Natural killer cell (primary cell): Measurements from ENCODE around the gene PCGF3. TPM values are rescaled to one million over a fixed set of nuclear protein-coding genes. Genes with fewer than 3 reads are reported as not detected.

Experiments used
- ATAC-seq, 3 donors: fragments of 150-1000 bp in 2 of 3; fragments of 200-7000 bp in 1 of 3; cut with Tn5 transposase; 1 replicate in 1 of 3; 2 replicates in 2 of 3; pipeline ENCODE4 v1.10.0; 2021; ENCODE audit warnings: mild to moderate bottlenecking in 2 of 3, moderate library complexity in 2 of 3
- DNase-seq, 2 donors: peaks; one replicate each; pipeline versions ENCODE4 v3.0.0 to v3.0.0-alpha.2; 2013 to 2021; ENCODE audit warnings: mixed read lengths in 1 of 2
- H3K27ac ChIP-seq: one replicate; pipeline ENCODE4 v1.5.1; 2013; ENCODE audit warnings: mild to moderate bottlenecking, low read length
- H3K27me3 ChIP-seq: one replicate; pipeline ENCODE4 v1.6.1; 2013; ENCODE audit warnings: low read length; ENCODE audit not compliant: control insufficient read depth, insufficient read depth
- H3K36me3 ChIP-seq: one replicate; pipeline ENCODE4 v1.6.1; 2013; ENCODE audit warnings: low read length; ENCODE audit not compliant: control insufficient read depth, insufficient read depth
- H3K4me1 ChIP-seq: one replicate; pipeline ENCODE4 v1.6.1; 2013; ENCODE audit warnings: low read length; ENCODE audit not compliant: control insufficient read depth, insufficient read depth
- H3K4me3 ChIP-seq: one replicate; pipeline ENCODE4 v1.5.1; 2013; ENCODE audit warnings: low read length
- H3K9me3 ChIP-seq: one replicate; pipeline ENCODE4 v1.6.1; 2013; ENCODE audit warnings: low read length; ENCODE audit not compliant: control insufficient read depth, insufficient read depth
- H3K27ac Mint-ChIP-seq, 2 donors: one replicate each; pipeline ENCODE4 v1.8.0; 2022; ENCODE audit warnings: mild to moderate bottlenecking in 2 of 2, mixed read lengths in 2 of 2, moderate library complexity in 1 of 2
- H3K27me3 Mint-ChIP-seq, 2 donors: one replicate each; pipeline ENCODE4 v1.8.0; 2022; ENCODE audit warnings: low read depth in 2 of 2, mixed read lengths in 2 of 2
- H3K36me3 Mint-ChIP-seq: one replicate; pipeline ENCODE4 v1.8.0; 2022; ENCODE audit warnings: mixed read lengths
- H3K4me1 Mint-ChIP-seq, 2 donors: one replicate each; pipeline ENCODE4 v1.8.0; 2022; ENCODE audit warnings: mixed read lengths in 2 of 2
- H3K4me3 Mint-ChIP-seq: one replicate; pipeline ENCODE4 v1.8.0; 2022; ENCODE audit warnings: mild to moderate bottlenecking, moderate library complexity, mixed read lengths
- H3K9me3 Mint-ChIP-seq, 2 donors: one replicate each; pipeline ENCODE4 v1.8.0; 2022; ENCODE audit warnings: mixed read lengths in 2 of 2
- CTCF ChIP-seq: fragments of 200-600 bp; IDR thresholded peaks from one replicate; pipeline ENCODE4 v1.8.0; 2022; ENCODE audit warnings: antibody characterized with exemption
- WGBS: methylation state at CpG from one replicate; pipeline ENCODE4 v1.1.7; 2013; ENCODE audit warnings: missing lambda C conversion rate; ENCODE audit not compliant: insufficient coverage; 5-methylcytosine and 5-hydroxymethylcytosine counted together
- intact Hi-C: fragments of 100-400 bp; cut with micrococcal nuclease; formaldehyde crosslinking; loops from one replicate; pipeline ENCODE4 v1.14.2; 2022
- total RNA-seq, 4 donors: library from RNA; stranded (reverse); fragments of 120-200 nt in 1 of 4; gene quantifications; one replicate each; pipeline versions ENCODE4 v1.2.3 to v1.2.4, GENCODE V29; 2013 to 2022

Gene PCGF3
- total RNA-seq, 3 donors from 2014 or later (not counting 1 experiment from before 2014, with no cell fraction given), result 71.2 to 101 (median 97.2) TPM

DNA sequence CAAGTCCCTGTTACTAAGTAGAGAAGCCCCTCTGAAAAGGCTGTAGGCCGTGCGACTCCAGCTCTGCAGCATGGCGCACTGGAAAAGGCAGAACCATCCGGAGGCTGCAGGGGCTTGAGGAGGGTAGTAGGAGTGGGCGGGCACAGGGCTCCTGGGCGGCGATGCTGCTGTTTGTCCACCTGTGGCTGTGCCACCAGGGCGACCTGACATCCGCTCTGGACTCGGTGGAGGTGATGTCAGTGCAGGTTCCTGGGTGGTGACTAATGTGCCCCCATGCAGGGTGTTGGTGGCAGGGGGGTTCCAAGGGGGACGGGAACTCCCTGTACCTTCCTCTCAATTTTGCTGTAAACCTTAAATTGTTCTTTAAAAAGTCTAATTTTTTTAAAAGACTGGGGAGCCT lies 58.3 kb downstream of the PCGF3 start:
- ATAC-seq (peak in 1 of 3 donors; percentile 18), DNase-seq (no peak)
- no peak for TF ChIP-seq CTCF
- H3K9me3 Mint-ChIP-seq, result no peaks in the 10 kb centered on the region
- no peaks in the 10 kb centered on the region for H3K27me3 ChIP-seq
- WGBS, result 98% methylated on average over 11 of the region's 11 CpGs
- intact Hi-C loops, result no loop called here
- peaks cover 15% of the 10 kb centered on the region for H3K36me3 ChIP-seq
- H3K27ac ChIP-seq, result no peak overlapping the region
- H3K27me3 Mint-ChIP-seq, result no peaks in the 10 kb centered on the region
- no peak overlapping the region for H3K4me3 ChIP-seq
- no peaks in the 10 kb centered on the region for H3K9me3 ChIP-seq
- no peaks in the 10 kb centered on the region for H3K36me3 Mint-ChIP-seq
- no peak overlapping the region for H3K4me3 Mint-ChIP-seq
- H3K4me1 Mint-ChIP-seq, result peaks cover 25 to 39% of the 10 kb centered on the region in 2 donors
- peak overlapping the region; percentile 26 to 46 for H3K27ac Mint-ChIP-seq
- H3K4me1 ChIP-seq, result peaks cover 2% of the 10 kb centered on the region

DNA sequence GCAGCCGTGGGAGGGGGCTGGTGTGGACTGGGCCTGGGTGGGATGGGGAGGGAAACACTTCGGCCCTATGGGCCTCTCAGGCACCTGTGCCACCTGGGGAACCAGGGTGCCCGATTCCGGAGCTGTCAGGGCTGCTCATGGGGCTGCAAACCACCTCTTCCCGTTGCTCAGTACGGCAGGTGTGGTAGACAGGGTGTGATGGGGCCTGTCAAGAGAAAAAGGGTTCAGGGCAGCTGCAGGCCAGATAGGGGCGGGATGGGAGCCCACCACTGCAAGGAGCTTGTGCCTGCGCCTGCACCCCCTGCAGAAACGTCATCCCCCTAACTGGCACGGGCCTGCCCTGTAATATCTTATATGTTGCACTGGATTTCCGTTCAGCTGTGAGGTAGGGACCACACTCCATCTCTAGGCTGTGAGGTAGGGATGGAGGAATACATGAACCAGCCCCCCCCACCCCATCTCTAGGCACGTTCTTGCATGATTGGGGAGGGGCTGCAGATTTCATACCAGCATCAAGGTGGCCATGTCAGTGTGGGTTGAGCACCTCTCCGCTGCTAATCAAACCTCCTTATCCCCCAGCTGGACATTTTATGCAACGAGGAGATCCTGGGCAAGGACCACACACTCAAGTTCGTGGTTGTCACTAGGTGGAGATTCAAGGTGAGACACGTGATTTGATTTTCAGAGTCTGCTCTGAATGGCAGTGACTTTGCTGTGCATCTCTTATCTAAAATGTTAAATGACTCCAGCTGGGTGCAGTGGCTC lies 59.0 kb downstream of the PCGF3 start:
- H3K27me3 ChIP-seq, result no peaks in the 10 kb centered on the region
- Mint-ChIP-seq H3K27me3 (no peaks in the 10 kb centered on the region), H3K27ac (peak overlapping the region; percentile 36 to 46), H3K36me3 (no peaks in the 10 kb centered on the region), H3K9me3 (no peaks in the 10 kb centered on the region), H3K4me3 (no peak overlapping the region), H3K4me1 (peaks cover 25 to 45% of the 10 kb centered on the region in 2 donors)
- no peak for TF ChIP-seq CTCF
- no peak overlapping the region for H3K4me3 ChIP-seq
- no peak for DNase-seq
- peak in 1 of 3 donors; percentile 13 for ATAC-seq
- H3K9me3 ChIP-seq, result no peaks in the 10 kb centered on the region
- H3K4me1 ChIP-seq, result peaks cover 3% of the 10 kb centered on the region
- peaks cover 19% of the 10 kb centered on the region for H3K36me3 ChIP-seq
- intact Hi-C loops, result no loop called here
- 89% methylated on average over 14 of the region's 16 CpGs for WGBS
- H3K27ac ChIP-seq, result no peak overlapping the region

DNA sequence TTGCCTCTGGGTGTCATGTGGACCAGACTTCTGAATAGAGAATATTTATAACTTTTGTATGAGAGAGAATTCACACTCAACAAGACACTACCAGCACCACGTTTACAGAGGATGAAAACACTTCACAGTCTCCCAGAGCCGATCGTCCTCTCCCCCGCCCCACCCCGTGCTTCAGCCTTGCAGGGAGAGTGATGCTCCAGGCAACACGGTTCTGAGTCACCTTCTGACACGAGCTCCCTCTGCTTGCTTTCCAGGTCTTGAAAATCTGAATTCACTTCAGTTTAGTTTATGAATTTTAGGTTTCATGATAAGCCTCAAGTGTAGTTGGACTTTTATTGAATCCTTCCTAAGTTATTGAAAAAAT lies 60.5 kb downstream of the PCGF3 start:
- no peak overlapping the region for H3K27ac ChIP-seq
- Mint-ChIP-seq H3K4me3 (no peak overlapping the region), H3K27me3 (no peaks in the 10 kb centered on the region), H3K27ac (peak overlapping the region in 1 of 2 donors; percentile 21), H3K9me3 (no peaks in the 10 kb centered on the region), H3K36me3 (no peaks in the 10 kb centered on the region), H3K4me1 (peaks cover 12 to 34% of the 10 kb centered on the region in 2 donors)
- no peaks in the 10 kb centered on the region for H3K9me3 ChIP-seq
- peaks cover 3% of the 10 kb centered on the region for H3K4me1 ChIP-seq
- WGBS, result 90% methylated on average over 7 of the region's 7 CpGs
- no peak for ATAC-seq
- no peak for TF ChIP-seq CTCF
- DNase-seq, result no peak
- H3K36me3 ChIP-seq, result peaks cover 28% of the 10 kb centered on the region
- intact Hi-C loops, result no loop called here
- no peaks in the 10 kb centered on the region for H3K27me3 ChIP-seq
- H3K4me3 ChIP-seq, result no peak overlapping the region
